GM21619 (cell line): ENCODE results near the gene C1orf105.
A peak's percentile ranks its signal among the peaks of the same experiment; 100 is the strongest.
"Not testable (repeated sequence)": the region's sequence is repeated elsewhere in the genome, so short reads cannot be mapped to it uniquely, and the experiment has no call there.

Source experiments
- ATAC-seq: cut with Tn5 transposase; IDR thresholded peaks from one replicate; pipeline ENCODE4 v1.9.1; 2021; ENCODE audit not compliant: unreplicated experiment

Gene C1orf105

DNA sequence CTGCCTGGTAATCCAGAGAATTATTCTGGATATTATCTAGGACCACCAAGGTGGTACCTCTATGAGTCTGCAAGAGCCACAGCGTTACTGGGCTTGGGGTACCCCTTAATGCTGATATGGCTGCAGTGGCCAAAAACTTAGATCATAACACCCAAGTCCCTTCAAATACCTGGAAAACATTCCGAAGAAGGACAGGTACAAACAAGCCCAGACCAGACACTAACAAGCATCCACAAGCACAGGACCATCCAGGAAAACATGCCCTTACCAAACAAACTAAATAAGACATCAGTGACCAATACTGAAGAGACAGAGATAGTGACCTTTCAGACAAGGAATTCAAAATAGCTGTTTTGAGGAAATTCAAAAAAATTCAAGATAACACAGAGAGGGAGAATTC is 2.9 kb downstream of the C1orf105 start:
- no peak for ATAC-seq

DNA sequence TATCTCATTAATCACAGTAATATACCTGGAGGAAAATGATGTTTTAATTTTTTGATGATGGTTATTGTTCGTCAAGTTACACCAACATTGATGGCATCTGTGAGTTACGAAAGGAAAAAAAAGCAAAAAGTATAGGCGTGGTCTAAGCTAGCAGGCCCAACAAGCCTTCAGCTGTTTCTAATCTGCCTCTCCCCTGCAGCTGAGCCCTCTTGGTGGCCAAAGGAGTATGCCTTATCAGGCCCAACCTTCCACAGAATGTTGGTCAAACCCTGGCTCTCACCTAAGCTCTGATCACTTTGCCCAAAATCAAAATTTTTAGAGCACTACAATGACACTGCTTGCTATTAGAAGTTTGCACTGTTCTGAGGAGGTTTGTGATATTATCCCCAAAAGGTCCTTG is 4.9 kb downstream of the C1orf105 start:
- ATAC-seq: no peak

DNA sequence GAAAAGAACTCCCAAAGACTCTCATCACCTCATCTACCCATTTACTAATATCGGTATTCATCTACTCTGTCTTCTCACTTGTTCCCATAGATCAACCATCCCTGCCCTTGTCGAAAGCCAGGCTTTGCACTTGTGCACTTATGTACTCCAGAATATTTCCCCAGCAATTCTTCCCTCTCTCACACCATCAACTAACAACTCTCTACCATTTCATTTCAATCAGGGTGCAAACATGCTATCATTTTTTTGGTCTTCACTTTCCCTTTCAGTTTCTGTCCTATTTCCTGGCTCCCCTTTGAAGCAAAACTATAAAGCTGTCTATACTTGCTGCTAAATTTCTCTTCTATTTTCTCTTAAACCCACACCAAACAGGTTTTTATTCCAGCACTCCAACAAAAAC is 6.7 kb downstream of the C1orf105 start:
- no peak for ATAC-seq

DNA sequence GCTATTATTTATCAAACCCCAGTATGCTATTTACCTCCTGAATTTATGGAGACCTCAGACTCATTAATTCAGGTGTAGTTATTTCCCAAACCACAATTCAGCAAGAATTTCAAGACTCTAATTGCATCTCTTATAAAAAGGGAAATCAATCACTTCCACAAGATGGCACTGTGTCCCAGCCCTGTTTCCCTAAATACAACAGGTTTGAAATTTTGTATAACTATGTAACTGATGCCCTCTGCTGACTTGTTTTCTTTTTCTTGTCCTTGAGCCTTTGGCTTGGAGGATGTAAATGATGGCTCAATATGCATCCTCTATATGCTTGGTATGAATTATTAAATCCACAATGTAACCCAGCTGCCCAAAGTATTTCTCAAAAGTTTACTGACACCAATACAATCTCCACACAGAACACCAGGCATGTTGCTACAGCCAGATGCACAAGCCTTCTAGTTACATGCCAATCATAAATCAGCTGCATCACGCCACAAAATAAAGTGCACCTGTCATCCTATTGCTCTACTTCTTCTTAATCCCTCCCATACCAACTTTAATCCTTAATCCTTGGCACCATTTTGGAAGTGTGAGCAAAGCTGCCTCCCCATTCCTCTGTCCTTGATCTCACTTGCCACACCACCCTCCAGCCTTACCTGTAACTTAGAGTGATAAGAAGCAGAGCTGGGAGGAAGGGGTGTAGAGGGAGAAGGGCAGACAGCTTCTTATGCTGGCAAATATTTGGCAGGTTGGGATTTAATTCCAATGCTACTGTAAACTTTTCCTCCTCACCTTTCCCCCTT is 9.0 kb downstream of the C1orf105 start:
- no peak for ATAC-seq

DNA sequence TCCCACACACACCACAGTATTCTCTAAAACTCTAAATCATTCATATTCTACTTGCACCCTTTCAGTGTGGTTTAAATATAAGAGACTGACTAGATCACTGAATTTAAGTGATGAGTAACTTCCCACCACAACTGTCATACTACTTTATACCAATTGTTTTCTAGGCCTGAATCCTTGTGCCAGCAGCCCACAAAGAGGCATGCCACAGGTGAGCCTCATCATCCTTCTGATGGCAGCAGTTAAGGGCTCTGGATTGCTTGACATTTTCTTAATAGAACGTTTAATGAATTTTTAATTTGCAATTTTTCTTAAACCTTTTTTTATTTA is 9.6 kb downstream of the C1orf105 start:
- no peak for ATAC-seq

DNA sequence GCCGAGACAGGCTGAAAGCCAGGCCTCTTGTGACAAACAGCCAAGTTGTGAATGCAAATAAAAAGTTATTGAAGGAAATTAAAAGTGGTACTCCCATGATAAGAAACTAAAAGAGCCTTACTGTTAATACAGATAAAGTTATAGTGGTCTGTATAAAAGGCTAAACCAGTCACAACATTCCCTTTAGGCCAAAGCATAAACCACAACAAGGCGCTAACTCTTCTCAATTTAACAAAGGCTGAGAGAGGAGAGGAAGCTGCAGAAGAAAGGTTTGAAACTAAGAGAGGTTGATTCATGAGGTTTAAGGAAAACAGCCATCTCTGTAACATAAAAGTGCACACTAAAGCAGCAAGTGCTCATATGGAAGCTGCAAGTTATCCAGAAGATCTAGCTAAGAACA is 10.7 kb downstream of the C1orf105 start:
- ATAC-seq: no peak

DNA sequence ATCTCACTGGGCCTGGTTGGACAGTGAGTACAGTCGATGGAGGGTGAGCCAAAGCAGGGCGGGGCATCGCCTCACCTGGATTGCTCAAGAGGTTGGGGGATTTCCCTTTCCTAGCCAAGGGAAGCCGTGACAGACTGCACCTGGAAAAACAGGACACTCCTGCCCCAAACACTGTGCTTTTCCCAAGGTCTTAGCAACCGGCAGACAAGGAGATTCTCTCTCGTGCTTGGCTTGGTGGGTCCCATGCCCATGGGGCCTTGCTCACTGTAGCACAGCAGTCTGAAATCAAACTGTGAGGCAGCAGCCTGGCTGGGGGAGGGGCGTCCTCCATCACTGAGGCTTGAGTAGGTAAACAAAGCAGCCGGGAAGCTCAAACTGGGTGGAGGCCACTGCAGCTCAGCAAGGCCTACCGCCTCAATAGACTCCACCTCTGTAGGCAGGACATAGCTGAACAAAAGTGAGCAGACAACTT is 11.3 kb downstream of the C1orf105 start:
- no peak for ATAC-seq

DNA sequence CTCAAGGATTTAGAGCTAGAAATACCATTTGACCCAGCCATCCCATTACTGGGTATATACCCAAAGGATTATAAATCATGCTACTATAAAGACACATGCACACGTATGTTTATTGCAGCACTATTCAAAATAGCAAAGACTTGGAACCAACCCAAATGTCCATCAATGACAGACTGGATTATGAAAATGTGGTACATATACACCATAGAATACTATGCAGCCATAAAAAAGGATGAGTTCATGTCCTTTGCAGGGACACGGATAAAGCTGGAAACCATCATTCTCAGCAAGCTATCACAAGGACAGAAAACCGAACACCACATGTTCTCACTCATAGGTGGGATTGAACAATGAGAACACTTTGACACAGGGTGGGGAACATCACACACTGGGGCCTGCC is 16.7 kb downstream of the C1orf105 start:
- ATAC-seq: not testable (repeated sequence)

DNA sequence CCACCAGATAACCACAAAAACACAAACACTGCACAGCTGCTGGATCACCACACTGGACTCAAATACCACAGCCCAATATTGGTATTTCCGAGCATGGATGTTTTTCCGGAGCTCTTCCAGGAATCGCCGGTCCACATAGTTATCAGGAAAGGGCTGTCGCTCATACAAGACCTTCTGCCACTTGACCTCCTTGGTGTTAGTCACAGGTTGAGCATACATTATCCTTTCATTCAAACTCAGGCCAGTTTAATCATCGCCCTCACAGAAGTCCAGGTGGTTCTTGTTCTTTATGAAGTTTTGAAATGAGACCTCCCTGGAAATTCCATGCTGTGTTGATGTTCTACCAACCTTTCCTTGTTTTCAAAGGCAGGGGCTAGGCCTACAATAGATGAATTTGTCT is 21.9 kb downstream of the C1orf105 start:
- ATAC-seq: no peak

DNA sequence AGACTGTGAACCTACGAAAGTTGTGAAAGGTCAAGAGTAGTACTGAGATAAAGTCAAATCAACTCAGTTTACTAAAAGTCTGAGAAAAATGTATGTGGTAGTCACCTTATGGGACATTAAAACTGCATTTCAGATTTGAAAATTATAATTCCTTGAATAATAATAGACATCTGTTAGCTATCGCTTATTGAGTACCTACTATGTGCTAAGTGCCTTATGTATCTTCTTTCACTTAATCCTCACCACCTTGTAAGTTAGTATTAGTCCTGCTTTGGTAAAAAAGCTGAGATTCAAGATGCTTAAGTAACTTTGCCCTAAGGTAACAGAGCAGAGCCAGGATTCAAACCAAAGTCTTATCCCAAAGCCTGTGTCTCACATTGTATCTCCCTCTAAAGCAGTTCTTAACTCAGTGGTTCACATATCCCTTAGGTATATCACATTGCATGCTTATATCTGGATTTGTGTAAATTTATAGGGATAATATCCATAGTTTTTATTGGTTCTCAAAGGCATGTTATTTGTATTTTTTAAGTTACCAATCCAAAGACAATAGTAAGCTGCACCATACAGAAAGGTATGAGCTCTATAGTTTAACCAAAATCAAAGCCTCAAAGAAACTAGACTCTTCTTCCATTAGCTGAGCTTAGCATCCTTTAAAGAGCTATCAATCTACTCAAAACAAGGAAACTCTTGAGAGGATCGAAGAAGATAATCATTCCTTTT is 22.5 kb downstream of the C1orf105 start:
- ATAC-seq: no peak

DNA sequence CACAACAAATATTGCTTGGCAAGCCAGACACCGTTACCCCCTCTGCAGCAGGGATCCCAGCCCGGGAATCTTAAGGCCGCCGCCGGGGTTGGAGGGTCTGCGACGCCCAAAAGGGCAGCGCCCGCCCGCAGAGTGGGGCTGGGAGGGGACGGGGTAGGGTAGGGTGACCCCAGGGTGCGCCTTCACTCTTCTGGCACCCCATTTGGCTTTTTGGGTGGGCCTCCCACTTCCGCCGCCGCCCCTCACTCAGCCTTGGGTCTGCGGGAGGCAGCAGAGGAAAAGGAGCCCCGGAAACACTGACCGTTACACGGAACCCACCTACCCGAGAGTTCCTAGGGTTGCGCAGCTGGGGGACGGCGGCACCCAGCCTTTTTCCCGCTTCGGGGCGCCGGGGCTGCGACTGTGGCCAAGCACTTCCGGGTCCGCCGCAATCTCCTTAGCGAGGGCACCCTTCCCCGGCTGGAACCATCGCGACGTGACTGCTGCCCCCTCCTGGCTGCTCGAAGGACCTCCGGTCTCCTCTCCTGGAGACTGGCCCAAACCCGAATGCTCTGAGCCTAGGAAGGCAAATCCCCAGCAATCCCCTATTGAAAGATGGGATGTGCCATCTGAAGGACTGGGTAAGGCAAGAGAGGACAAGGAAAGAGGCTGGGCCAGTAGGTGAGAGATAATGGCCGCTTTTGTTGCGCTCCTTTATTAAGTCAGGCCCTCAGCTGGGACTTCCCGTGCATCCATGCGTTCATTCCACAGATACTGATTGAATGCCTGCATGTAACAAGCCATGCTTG is 23.4 kb downstream of the C1orf105 start, which contains the start of gene PIGC:
PIGC (minus strand) TSS at position 404 of the 788 bp plus-strand sequence. CDS start 1,447 bp downstream, outside the sequence.
- ATAC-seq: peak; percentile 99

DNA sequence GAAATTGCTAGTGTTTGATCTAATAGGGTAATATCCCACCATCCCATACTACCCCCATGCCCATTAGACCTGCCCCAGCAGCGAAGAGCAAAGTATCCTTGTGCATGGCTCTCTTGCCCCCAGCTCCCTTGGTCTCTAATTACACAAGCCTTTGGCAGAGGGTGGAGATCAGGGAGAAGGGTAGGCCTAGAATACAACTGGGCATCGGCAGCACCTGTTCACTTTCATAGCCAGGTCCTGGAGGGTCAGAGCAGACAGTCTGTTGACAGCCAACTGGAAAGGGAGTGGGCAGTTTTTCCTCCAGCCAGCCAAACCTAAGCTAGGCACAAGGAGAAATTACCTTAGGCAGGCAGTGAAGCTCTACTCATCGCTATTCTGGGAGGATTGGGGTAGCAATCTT is 26.1 kb downstream of the C1orf105 start:
- no peak for ATAC-seq

DNA sequence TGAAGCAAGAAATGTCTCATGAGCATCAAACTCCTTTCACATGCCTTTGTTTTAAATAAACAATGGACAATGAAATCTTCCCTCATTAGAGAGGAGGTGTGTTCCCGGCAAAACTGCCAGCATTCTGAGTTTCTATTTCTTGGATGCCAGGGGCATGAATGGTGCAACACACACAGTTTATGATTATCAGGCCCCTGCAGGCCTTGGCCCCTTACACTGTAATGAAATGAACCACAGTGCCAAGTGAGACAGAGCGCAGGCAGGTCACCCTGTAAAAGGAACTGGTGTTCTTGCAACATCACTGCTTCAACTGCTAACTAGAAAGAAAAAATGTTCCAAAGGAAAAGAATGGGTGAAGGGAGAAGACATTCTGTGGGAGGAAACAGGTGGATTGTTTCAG is 27.2 kb downstream of the C1orf105 start:
- ATAC-seq: no peak

DNA sequence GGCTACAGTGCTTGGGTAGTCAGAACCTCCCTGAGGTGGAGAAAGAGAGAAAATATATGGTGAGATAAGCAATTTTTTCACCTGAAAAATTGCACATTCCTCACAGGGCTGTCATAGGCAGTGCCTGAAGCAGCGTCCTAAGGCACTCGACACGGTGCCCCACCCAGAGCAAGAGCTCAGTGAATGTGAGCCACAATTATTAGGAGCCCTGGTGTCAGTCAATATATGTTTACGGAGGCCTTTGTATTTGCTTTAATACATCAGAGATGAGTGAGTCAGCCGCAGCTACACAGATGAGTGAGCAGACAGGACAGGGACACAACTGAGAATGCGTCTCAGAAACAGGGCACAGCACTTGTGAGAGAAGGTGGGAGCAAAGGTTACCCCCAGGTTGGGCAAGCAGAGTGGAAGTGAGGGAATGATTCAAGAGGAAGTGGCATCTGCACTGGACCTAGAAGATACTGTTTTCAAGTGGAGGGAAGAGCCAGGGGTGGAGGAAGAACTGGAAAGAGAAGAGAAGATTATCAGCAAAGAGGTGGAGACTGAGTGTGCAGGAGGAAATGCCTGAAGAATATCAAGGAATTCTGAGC is 28.6 kb downstream of the C1orf105 start:
- ATAC-seq: no peak

DNA sequence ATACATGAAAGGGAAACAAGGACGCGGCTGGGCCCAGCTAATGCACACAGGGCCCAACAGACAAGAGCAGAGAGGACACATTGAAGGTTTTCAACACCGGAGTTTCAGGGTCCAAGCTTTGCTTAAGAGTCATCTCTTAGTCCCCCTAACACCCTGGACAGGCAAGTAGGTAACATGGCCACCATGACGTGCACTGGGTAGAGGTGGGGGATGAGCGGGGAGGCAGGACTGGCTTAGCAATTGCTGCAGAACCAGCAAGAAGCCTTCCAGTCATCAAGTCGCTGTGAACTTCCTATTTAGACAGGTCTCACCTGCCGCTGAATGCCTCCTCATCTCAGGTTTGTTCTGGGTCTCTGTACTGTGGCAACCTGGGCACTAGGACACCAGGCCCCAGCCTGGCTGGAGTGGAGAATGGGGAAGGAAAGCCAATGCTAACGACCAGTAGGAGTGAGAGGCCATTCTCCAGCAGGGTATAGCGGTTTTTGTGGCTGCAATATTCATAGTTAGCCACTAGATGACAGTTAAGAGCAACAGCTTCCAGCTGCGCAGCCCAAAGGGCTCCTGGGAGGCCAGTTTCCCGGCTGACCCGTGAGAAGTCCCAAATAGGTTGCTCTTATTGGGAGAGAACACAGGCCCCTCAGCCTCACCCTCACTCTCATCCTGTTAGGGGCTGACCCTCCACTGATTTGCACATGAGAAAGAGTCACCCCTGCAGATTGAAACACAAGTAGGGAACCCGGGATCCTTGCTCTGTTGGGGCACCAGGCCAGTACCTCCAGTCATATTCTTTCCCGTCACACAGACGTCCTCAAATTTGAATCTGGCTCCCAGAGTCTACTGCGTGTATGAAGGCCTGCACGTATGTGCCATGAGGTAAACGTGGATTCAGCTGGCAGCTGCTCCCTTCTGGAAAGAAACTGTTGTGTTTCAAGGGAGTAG is 29.4 kb downstream of the C1orf105 start:
- ATAC-seq: peak; percentile 91

DNA sequence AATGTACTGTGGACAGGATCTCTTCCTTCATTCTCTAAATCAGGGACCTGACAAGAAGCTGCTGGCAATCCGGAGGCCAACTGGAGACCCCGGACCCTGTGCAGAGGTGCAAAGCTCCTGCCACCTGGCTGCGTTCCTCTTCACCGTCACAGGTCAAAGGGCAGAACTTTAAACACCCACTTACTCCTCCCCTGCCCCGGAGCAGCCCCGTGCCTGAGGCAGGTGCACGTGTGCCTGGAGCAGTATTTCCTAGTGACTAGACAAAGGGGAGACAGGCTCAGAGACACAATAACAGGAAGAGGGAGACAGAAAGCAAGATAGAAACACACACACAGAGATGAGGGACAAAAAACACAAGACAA is 30.0 kb downstream of the C1orf105 start:
- no peak for ATAC-seq

DNA sequence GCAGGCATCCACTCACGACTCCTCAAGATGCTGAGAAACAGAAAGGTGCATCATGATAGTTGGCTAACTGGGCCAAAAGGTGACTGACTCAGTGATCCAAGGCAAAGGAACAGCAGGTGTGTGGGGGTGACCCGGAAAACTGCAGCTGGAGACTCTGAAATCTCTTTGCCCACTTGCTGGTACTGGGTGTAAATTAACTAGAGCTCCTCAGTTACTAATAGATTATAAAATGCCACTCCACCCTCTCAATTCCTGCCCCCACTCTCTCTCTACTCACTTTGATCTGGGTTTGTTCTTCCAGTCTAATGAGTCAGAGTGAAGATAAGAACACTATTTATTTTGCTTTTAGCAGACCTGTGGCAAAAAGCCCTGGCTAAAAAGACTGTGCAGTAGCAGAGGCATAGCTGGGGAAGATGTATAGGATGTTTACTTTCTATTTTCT is 30.5 kb downstream of the C1orf105 start:
- ATAC-seq: no peak

DNA sequence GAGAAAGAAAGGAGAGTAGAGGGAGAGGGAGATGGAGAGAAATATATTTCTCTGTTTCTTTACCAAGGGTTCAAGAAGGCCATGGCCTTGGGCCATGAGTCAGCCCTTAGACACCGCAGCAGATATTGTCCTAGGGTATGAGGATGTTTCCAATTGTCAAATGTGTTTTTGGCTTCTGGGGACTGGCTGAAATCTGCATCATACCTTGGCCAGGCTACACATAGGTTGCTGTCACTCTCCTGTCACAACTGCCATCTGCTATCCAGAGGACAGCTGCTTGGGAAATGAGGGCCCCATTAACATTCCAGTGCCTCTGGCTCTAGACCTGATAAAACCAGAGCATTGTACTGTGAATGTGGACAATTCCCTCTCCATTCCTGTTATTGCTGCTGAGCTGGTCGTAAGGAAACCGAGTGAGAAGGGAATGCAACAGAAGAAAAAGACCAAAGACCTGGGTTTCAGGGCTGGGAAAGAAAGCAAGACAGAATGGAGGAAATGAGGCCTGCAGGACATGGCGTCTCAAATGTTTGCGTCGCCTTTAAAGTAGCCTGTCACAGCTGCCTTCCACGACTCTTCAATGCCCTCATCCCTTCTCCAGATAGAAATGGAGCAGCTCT is 32.2 kb downstream of the C1orf105 start:
- no peak for ATAC-seq

DNA sequence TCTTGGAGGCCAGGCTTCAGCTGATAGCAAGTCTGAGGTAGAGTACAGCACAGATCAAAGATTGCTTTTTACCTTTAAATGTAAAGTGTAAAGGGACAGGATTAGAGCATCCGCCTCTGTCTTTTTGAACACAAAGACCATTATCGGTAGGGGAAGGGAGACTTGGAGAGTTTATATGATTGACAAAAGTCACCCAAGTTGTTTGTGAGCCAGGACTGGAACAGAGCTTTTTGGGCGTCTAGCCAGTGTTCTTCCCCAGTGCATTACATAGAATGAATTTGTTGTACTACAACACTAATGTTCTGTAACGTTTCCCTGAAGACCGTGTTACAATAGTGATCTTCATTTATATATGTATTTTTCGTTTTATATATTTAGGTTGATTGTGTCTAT is 32.7 kb downstream of the C1orf105 start:
- ATAC-seq: no peak

DNA sequence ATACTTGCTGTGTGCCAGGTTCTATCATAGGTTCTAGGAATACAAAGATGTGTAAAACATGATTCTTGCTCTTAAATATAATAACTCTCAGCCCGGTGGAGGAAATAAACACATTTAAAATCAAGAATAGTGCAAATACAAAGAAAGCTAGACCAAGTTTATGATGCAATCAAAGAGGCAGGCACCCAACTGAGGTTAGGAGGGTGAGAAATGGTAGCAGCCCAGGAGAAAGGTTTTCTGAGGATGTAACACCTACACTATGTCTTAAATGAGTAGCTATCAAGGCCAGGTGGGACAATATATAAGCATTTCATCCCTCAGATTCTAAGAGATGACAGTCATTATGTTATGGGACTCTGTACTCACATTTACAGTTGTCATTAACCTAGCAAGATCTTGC is 33.1 kb downstream of the C1orf105 start:
- ATAC-seq: no peak
